IPS-20b (cell line): ENCODE results near the gene MPPED2.

Experiments
- H3K27ac ChIP-seq: one replicate; pipeline ENCODE4 v1.5.1; 2013; ENCODE audit warnings: low read length
- H3K27me3 ChIP-seq: 2 replicates; pipeline ENCODE4 v1.6.1; 2013; ENCODE audit warnings: mild to moderate bottlenecking, low read length, inconsistent platforms; ENCODE audit not compliant: insufficient read depth
- H3K36me3 ChIP-seq: 2 replicates; pipeline ENCODE4 v1.6.1; 2013; ENCODE audit warnings: low read depth, mild to moderate bottlenecking, inconsistent platforms, low read length, moderate library complexity; ENCODE audit not compliant: insufficient read depth
- H3K4me1 ChIP-seq: 2 replicates; pipeline ENCODE4 v1.6.1; 2013; ENCODE audit warnings: mild to moderate bottlenecking, control low read depth, inconsistent platforms, low read length, moderate library complexity; ENCODE audit not compliant: insufficient read depth
- H3K4me3 ChIP-seq: 2 replicates; pipeline ENCODE4 v1.5.1; 2013; ENCODE audit warnings: mild to moderate bottlenecking, low read length, inconsistent platforms
- H3K9ac ChIP-seq: 2 replicates; pipeline ENCODE4 v1.6.1; 2013; ENCODE audit warnings: low read depth, mild to moderate bottlenecking, inconsistent platforms, low read length, moderate library complexity
- H3K9me3 ChIP-seq: 2 replicates; pipeline ENCODE4 v1.6.1; 2013; ENCODE audit warnings: mild to moderate bottlenecking, low read depth, low read length, inconsistent platforms; ENCODE audit not compliant: insufficient read depth

Gene MPPED2

DNA sequence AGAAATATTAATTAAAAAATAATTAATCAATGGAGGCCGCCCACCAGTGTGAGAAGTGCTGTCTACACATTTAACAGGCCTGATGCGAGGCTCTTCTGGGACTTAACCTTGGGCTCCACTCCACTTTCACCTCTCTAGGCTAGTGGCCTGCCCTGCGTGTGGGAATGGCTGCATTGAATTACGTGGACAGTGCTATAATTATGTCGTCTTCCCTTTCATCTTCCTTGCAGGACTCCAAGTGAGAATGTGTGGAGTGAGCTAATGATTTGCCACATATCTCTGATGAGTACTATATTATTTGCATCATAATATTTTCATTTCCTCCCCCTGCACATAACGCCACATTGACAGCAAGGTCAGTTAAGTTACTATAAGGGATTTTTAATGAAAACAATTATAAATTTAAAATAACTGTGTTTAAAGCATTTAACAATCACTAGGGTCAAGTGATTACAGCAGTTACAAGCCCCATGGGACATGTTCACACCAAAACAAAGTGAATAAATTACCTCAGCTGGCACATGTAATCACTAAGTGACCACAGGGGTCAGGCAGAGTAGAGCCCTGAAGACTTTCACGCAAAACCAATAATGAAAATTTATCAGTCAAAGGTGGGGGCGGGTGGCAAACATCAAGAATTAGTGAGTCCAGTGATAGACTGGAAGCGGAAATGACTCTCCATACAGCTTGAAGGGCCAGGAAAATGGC, 63.5 kb downstream of the MPPED2 start:
- H3K9ac ChIP-seq = no peak overlapping the region
- H3K4me1 ChIP-seq = no peaks in the 10 kb centered on the region
- H3K4me3 ChIP-seq = no peak overlapping the region
- H3K9me3 ChIP-seq = no peaks in the 10 kb centered on the region
- no peaks in the 10 kb centered on the region for H3K36me3 ChIP-seq
- no peak overlapping the region for H3K27ac ChIP-seq
- no peaks in the 10 kb centered on the region for H3K27me3 ChIP-seq

DNA sequence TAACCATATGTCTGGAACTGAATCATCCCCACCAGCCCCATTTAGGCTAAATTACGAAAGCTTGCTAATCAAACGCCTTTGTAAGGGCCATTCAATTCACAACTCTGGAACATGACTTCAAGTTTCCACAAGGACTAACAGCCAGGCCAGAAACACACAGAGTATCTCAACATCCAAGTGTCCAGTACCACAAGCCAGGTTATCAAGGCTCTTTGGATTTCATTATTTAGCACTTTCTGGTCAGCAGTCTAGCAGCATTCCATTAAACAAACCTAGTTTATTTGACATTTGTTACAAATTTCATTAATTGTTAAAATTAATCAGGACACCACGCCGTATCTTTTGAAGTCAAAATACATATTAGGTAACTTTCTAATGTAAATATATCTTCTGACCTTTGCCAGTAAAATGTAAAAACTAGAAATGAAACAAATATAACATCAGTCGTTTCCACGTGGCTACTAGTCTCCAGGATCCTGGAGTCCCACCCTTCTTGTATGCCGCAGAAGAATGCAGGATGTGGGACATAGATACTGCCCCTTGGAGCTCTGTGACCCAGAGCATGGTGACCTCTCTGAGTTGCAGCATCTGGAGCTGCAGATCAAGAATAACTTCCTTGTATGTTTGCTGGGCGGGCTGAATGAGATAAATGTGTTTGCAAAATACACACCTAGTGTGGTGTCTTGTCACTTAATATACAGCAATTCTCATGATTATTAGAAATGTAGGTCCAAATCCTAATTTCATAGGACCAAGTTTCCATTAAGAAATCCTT, 64.7 kb downstream of the MPPED2 start:
- Histone ChIP-seq H3K4me1 (no peaks in the 10 kb centered on the region), H3K36me3 (no peaks in the 10 kb centered on the region), H3K27ac (no peak overlapping the region), H3K9ac (no peak overlapping the region), H3K4me3 (no peak overlapping the region), H3K27me3 (no peaks in the 10 kb centered on the region), H3K9me3 (no peaks in the 10 kb centered on the region)

DNA sequence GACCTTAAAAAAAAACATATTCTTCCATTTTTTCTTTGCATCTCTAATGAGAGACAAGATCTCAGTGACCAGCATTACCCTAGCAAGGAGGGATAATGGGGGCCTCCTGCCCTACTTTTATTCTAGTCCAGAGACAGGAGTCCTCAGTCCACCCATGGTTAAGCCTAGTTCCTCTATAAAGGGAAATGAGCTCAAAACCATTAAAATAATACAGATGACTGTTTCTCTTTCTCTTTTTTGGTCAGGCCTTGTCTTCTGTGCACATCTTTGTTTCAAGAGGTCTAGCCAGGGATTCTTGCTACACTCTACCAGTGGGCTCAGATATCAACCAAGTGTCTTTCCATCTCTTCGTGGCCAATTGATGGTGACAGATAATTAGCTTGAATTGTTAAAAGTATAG, 73.1 kb downstream of the MPPED2 start:
- H3K4me3 ChIP-seq = no peak overlapping the region
- H3K27ac ChIP-seq = no peak overlapping the region
- H3K27me3 ChIP-seq = no peaks in the 10 kb centered on the region
- H3K36me3 ChIP-seq = no peaks in the 10 kb centered on the region
- H3K9me3 ChIP-seq = no peaks in the 10 kb centered on the region
- H3K9ac ChIP-seq = no peak overlapping the region
- no peaks in the 10 kb centered on the region for H3K4me1 ChIP-seq

DNA sequence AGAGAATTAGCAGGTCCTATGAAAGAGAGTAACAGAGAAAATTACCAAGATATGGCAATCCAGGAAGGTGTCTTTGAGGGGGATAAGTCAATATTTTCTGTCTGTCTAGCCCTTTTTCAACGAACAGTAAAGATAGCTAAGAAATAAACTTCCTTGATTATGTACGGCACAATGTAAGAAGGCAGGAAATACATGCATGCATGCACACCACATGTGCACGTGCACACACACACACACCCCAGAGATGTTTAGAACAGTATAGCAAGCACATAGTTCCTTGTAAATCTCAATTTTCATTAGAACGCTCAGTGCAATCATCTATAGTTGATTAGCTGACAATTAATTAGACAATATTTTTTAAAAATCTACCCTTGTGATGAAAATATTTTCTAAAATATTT, 74.7 kb downstream of the MPPED2 start:
- Histone ChIP-seq H3K36me3 (no peaks in the 10 kb centered on the region), H3K9me3 (no peaks in the 10 kb centered on the region), H3K4me1 (peaks cover 2% of the 10 kb centered on the region; the same call in 1 of the 2 replicates), H3K27me3 (no peaks in the 10 kb centered on the region), H3K4me3 (no peak overlapping the region), H3K27ac (no peak overlapping the region), H3K9ac (no peak overlapping the region)

DNA sequence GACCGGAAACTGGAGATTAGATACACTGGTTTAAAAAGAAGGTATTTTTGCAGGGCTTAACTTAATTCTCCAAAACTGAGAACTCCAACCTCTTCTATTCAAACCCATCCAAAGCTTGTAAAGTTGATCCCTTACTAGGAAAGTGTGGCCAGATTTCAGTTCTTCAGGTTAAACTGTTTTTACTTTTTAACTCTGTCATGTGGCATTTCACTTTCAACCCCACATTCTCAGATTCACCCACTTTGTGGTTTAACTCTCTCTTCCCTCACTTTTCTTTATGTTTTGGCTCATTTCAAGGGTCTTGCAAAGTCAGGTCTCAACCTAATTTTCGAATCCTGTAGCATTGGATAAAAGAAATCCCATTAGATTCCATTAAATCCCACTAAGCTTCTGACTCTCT, 75.4 kb downstream of the MPPED2 start:
- H3K9ac ChIP-seq = no peak overlapping the region
- H3K27ac ChIP-seq = no peak overlapping the region
- H3K36me3 ChIP-seq = no peaks in the 10 kb centered on the region
- no peaks in the 10 kb centered on the region for H3K9me3 ChIP-seq
- no peaks in the 10 kb centered on the region for H3K27me3 ChIP-seq
- no peak overlapping the region for H3K4me3 ChIP-seq
- peaks cover 2% of the 10 kb centered on the region; the same call in 1 of the 2 replicates for H3K4me1 ChIP-seq

DNA sequence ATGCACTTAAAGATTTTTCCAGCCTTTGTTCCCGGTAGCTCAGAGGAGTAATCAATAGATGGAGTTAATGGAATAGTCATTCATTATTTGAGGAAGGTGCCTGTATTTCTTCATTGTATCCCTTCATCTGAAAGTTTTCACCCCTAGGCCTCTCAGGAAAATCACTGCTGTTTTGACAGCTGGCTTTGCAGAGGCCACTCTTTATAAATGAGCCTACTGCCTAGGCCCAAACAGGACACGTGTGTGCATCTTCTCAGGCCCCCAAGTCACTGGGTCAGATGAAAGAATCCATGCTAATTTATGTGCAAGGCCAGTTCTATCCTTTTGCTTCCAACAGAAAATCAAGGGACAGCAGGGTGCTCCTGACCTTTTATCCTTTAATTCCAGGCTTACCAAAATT, 76.8 kb downstream of the MPPED2 start:
- Histone ChIP-seq H3K27me3 (no peaks in the 10 kb centered on the region), H3K36me3 (no peaks in the 10 kb centered on the region), H3K9me3 (no peaks in the 10 kb centered on the region), H3K9ac (no peak overlapping the region), H3K4me1 (peaks cover 2% of the 10 kb centered on the region; the same call in 1 of the 2 replicates), H3K4me3 (no peak overlapping the region), H3K27ac (no peak overlapping the region)

DNA sequence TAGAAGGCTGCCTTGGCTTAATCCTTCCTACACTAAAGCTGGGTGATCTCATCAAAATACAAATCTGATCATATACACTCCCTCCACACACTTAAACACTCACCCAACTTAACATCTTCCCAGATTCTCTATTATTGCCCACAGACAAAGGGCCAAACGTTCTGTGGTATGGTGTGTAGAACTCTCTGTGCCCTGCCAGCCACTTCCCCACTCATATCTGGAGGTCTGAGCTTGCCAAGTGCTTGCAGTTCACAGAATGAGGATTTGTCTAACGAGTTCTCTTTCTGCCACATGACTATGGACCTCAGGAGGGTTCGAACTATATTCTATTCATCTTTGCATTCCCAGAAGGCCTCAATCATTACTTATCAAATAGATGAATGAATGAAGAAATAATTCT, 77.6 kb downstream of the MPPED2 start:
- Histone ChIP-seq H3K27me3 (no peaks in the 10 kb centered on the region), H3K36me3 (no peaks in the 10 kb centered on the region), H3K9ac (no peak overlapping the region), H3K9me3 (no peaks in the 10 kb centered on the region), H3K27ac (no peak overlapping the region), H3K4me3 (no peak overlapping the region), H3K4me1 (peaks cover 2% of the 10 kb centered on the region; the same call in 1 of the 2 replicates)

DNA sequence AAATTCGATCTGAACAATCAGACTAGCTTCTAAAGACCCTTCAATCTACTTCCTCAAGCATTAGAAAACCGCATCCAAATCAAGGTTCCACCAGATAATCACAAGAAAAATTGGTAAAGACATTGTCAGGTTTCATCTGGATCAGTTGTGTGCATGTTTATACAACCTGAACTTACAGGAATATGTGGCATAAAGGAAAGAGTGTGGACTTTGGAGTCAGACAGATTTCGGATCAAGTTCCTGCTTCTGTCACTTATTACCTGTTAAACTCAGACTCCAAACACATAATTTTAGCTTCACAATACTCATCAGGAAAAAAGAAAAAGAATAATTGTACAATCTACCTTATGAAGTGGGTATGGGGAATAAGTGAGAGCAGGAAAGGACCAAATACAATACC, 80.5 kb downstream of the MPPED2 start:
- Histone ChIP-seq H3K36me3 (no peaks in the 10 kb centered on the region), H3K4me3 (no peak overlapping the region), H3K9ac (no peak overlapping the region), H3K4me1 (peaks cover 2% of the 10 kb centered on the region; the same call in 1 of the 2 replicates), H3K27me3 (no peaks in the 10 kb centered on the region), H3K27ac (no peak overlapping the region), H3K9me3 (no peaks in the 10 kb centered on the region)

DNA sequence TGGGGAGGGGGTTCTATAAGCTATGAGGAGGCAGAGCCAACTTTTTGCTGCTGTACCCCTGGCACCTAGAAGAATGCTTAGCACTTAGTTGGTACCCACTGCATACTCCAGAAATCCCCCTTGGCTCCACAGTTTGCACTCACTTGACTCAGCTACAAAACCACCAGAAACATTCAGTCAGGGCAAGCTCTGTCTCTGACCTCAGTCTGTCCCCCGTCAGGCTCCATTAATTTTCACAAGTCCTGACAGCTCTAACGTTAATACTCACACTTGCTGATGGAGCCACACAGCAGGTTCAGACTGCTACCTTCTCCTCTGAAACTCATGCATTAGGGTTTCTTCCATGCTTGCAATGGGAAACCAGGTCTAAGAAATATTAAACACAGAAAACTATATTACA, 81.7 kb downstream of the MPPED2 start:
- no peaks in the 10 kb centered on the region for H3K9me3 ChIP-seq
- no peaks in the 10 kb centered on the region for H3K36me3 ChIP-seq
- H3K4me3 ChIP-seq = no peak overlapping the region
- H3K27ac ChIP-seq = no peak overlapping the region
- no peak overlapping the region for H3K9ac ChIP-seq
- peaks cover 2% of the 10 kb centered on the region; the same call in 1 of the 2 replicates for H3K4me1 ChIP-seq
- H3K27me3 ChIP-seq = no peaks in the 10 kb centered on the region

DNA sequence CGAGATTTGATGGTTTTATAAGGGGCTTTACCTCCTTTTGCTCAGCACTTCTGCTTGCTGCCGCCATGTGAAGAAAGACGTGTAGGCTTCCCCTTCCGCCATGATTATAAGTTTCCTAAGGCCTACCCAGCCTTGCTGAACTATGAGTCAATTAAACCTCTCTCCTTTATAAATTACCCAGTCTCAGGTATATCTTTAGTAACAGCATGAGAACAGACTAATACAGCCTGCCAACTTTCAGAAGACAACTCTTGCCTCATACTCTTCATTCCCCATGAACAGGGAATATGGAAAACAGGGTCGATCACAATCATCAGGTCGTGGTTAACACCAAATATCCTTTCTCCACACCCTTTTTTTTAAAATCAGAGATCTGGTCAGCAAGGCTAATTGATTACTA, 83.0 kb downstream of the MPPED2 start:
- Histone ChIP-seq H3K27me3 (no peaks in the 10 kb centered on the region), H3K9me3 (no peaks in the 10 kb centered on the region), H3K36me3 (no peaks in the 10 kb centered on the region), H3K4me1 (peaks cover 2% of the 10 kb centered on the region; the same call in 1 of the 2 replicates), H3K4me3 (no peak overlapping the region), H3K27ac (no peak overlapping the region), H3K9ac (no peak overlapping the region)

DNA sequence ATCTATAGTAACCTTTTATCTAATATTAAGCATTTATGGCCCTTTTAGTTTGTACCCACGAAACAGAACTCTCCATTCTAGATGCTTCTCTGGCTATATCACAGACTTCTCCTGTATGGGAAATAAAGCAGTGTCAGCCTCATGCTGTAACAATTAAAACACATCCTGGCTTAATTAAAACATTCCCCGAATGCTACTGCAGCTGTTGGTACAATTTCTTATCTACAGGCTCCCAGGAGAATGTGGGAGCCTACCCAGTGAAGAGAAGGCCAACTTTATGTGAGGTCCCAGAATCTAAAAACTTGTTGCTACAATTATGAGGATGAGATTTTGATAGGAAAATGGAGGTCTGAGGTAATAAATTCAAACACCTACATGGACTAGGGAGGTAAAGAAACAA, 83.8 kb downstream of the MPPED2 start:
- Histone ChIP-seq H3K27me3 (no peaks in the 10 kb centered on the region), H3K36me3 (no peaks in the 10 kb centered on the region), H3K4me1 (peaks cover 1% of the 10 kb centered on the region; the same call in 1 of the 2 replicates), H3K27ac (no peak overlapping the region), H3K4me3 (no peak overlapping the region), H3K9ac (no peak overlapping the region), H3K9me3 (no peaks in the 10 kb centered on the region)

DNA sequence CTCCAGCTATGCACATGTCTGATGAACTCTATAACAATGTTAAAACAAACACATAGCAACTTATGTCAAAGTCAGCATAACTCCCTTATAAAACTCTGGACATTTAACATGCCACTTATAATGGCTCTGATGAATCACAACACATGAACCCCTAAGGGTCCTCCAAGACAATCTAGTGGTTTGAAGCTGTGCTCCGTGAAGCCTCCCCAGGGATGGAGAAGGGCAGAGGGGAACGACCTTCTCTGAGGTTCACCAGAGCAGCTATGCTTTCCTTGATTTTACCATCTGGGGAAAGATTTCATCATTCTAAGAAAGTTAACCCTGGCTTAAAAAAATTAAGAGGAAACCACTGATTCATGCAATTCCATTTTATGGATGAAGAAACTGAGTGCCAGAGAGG, 84.4 kb downstream of the MPPED2 start:
- H3K9me3 ChIP-seq = no peaks in the 10 kb centered on the region
- H3K36me3 ChIP-seq = no peaks in the 10 kb centered on the region
- no peak overlapping the region for H3K9ac ChIP-seq
- no peak overlapping the region for H3K4me3 ChIP-seq
- no peak overlapping the region for H3K27ac ChIP-seq
- H3K27me3 ChIP-seq = no peaks in the 10 kb centered on the region
- H3K4me1 ChIP-seq = no peaks in the 10 kb centered on the region
